Right lobe of liver (tissue), 4 donors: Measurements from ENCODE around the gene ALDH8A1.

Source experiments
- POLR2A ChIP-seq: fragments of 450-650 bp; IDR thresholded peaks from one replicate; pipeline ENCODE4 v1.6.1; 2017; ENCODE audit warnings: antibody characterized with exemption, mild to moderate bottlenecking
- TF ChIP-seq, protein P1 (sequence below), 4 donors: fragments of 200-600 bp in 3 of 4; fragments of 450-650 bp in 1 of 4; IDR thresholded peaks; one replicate each; pipeline versions ENCODE4 v1.5.1 to v1.8.0; 2016 to 2022; ENCODE audit warnings: antibody characterized with exemption in 4 of 4, mild to moderate bottlenecking in 2 of 4
- donor health status: DM: no; HTN: no; CAD: no.
- donor health status: DM: no; HTN: no; CAD: no.
- donor health status: DM: no; HTN: yes; CAD: no.

DNA sequence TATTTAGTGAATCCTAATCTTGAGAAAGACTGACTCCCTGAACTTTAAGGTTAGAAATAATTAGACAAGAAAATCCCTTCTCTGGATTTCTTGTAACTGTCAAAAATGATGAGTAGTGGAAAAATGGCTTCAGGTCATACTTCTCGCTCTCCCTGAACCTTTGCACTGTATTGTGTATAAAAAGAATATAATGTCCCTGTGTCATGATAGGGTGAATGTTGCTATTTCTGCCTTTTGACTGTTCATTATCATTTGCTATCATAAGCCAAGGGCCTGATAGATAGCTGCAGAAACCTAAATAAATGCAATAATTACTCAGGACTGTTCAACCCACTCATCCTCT is 39.3 kb downstream of the ALDH8A1 start:
- TF ChIP-seq, protein P1, sequence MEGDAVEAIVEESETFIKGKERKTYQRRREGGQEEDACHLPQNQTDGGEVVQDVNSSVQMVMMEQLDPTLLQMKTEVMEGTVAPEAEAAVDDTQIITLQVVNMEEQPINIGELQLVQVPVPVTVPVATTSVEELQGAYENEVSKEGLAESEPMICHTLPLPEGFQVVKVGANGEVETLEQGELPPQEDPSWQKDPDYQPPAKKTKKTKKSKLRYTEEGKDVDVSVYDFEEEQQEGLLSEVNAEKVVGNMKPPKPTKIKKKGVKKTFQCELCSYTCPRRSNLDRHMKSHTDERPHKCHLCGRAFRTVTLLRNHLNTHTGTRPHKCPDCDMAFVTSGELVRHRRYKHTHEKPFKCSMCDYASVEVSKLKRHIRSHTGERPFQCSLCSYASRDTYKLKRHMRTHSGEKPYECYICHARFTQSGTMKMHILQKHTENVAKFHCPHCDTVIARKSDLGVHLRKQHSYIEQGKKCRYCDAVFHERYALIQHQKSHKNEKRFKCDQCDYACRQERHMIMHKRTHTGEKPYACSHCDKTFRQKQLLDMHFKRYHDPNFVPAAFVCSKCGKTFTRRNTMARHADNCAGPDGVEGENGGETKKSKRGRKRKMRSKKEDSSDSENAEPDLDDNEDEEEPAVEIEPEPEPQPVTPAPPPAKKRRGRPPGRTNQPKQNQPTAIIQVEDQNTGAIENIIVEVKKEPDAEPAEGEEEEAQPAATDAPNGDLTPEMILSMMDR (IDR thresholded peaks at IDR 0.05) = no peak
- no peak for TF ChIP-seq POLR2A
